ENCODE data around the gene MACC1. TPM values are rescaled to one million over a fixed set of nuclear protein-coding genes. Genes with fewer than 3 reads are reported as not detected.
A peak's percentile ranks its signal among the peaks of the same experiment; 100 is the strongest.

The MACC1 gene
- total RNA-seq, 1 donor = 0.36 TPM

- Histone ChIP-seq H3K27me3 (ENCODE audit: insufficient read depth, low read length) (no peaks in the 10 kb centered on the region), H3K4me1 (ENCODE audit: insufficient read depth, low read length) (no peaks in the 10 kb centered on the region), H3K4me3 (ENCODE audit: insufficient read depth, low read length) (no peak overlapping the region), H3K36me3 (ENCODE audit: insufficient read depth, low read length) (no peaks in the 10 kb centered on the region), H3K4me2 (ENCODE audit: insufficient read depth, low read length) (no peak overlapping the region), H2AFZ (ENCODE audit: low read length) (peak overlapping the region; percentile 9), H3K27ac (ENCODE audit: low read depth, low read length) (no peak overlapping the region), H3K9me3 (ENCODE audit: low read depth, low read length) (no peaks in the 10 kb centered on the region), H4K20me1 (ENCODE audit: insufficient read depth, low read length) (no peaks in the 10 kb centered on the region), H3K79me2 (ENCODE audit: insufficient read depth, low read length) (no peaks in the 10 kb centered on the region)
- no peak for DNase-seq (ENCODE audit: insufficient read length, low spot score, missing footprints)
- TF ChIP-seq, protein P1, sequence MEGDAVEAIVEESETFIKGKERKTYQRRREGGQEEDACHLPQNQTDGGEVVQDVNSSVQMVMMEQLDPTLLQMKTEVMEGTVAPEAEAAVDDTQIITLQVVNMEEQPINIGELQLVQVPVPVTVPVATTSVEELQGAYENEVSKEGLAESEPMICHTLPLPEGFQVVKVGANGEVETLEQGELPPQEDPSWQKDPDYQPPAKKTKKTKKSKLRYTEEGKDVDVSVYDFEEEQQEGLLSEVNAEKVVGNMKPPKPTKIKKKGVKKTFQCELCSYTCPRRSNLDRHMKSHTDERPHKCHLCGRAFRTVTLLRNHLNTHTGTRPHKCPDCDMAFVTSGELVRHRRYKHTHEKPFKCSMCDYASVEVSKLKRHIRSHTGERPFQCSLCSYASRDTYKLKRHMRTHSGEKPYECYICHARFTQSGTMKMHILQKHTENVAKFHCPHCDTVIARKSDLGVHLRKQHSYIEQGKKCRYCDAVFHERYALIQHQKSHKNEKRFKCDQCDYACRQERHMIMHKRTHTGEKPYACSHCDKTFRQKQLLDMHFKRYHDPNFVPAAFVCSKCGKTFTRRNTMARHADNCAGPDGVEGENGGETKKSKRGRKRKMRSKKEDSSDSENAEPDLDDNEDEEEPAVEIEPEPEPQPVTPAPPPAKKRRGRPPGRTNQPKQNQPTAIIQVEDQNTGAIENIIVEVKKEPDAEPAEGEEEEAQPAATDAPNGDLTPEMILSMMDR (IDR thresholded peaks at IDR 0.05; ENCODE audit: extremely low read depth, low read depth, low read length) = no peak
These were observed 32.7 kb upstream of the MACC1 start for GRCh38 chr7:20249920-20250319.

DNA sequence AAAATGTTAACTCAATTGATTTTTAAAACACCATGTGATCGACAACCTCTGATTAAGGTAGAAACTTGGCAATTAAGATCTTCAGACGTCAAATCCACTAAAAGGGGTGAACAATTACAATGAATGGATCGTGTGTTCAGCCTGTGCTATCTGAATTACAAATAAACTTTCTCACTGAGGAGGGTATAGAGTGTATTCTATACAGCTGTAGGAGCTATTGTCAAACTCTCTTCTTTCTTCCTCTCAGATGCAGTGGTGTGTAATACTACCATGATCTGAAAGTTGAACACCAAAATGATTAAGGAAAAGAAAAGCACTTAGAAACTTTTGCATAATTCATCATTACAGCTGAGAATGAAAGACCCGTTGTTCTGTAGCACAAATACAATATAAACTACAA is 32.2 kb upstream of the MACC1 start:
- Histone ChIP-seq H3K79me2 (ENCODE audit: insufficient read depth, low read length) (no peaks in the 10 kb centered on the region), H3K4me1 (ENCODE audit: insufficient read depth, low read length) (no peaks in the 10 kb centered on the region), H3K36me3 (ENCODE audit: insufficient read depth, low read length) (no peaks in the 10 kb centered on the region), H3K9me3 (ENCODE audit: low read depth, low read length) (no peaks in the 10 kb centered on the region), H3K4me3 (ENCODE audit: insufficient read depth, low read length) (no peak overlapping the region), H3K4me2 (ENCODE audit: insufficient read depth, low read length) (no peak overlapping the region), H3K27me3 (ENCODE audit: insufficient read depth, low read length) (no peaks in the 10 kb centered on the region), H2AFZ (ENCODE audit: low read length) (no peak overlapping the region), H4K20me1 (ENCODE audit: insufficient read depth, low read length) (no peaks in the 10 kb centered on the region), H3K27ac (ENCODE audit: low read depth, low read length) (no peak overlapping the region)
- no peak for DNase-seq (ENCODE audit: insufficient read length, low spot score, missing footprints)
- TF ChIP-seq, protein P1 (IDR thresholded peaks at IDR 0.05; ENCODE audit: extremely low read depth, low read depth, low read length) = no peak

DNA sequence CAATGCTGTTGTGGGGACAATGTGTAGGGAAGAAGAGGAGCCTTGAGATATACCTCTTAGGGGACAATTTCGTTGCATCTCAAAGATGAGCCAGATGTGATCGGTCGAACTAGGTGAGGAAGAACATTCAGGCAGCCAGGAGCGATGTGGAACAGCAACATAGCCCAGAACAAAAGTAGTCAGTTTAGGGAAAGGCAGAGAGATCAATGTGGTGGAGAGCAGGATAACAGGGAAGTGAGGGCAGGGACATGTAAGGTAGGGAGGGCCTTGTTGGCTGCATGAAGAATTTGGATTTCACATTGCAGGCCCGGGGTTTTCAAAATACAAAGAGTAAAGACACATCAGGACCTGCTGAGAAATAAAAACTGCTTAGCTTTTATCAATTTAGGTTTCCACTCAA is 29.1 kb upstream of the MACC1 start:
- H3K9me3 ChIP-seq (ENCODE audit: low read depth, low read length) = no peaks in the 10 kb centered on the region
- H3K4me2 ChIP-seq (ENCODE audit: insufficient read depth, low read length) = no peak overlapping the region
- peaks cover 9% of the 10 kb centered on the region for H3K4me1 ChIP-seq (ENCODE audit: insufficient read depth, low read length)
- H2AFZ ChIP-seq (ENCODE audit: low read length) = no peak overlapping the region
- no peak overlapping the region for H3K27ac ChIP-seq (ENCODE audit: low read depth, low read length)
- H4K20me1 ChIP-seq (ENCODE audit: insufficient read depth, low read length) = no peaks in the 10 kb centered on the region
- no peaks in the 10 kb centered on the region for H3K27me3 ChIP-seq (ENCODE audit: insufficient read depth, low read length)
- TF ChIP-seq, protein P1 (IDR thresholded peaks at IDR 0.05; ENCODE audit: extremely low read depth, low read depth, low read length) = no peak
- no peaks in the 10 kb centered on the region for H3K36me3 ChIP-seq (ENCODE audit: insufficient read depth, low read length)
- no peaks in the 10 kb centered on the region for H3K79me2 ChIP-seq (ENCODE audit: insufficient read depth, low read length)
- H3K4me3 ChIP-seq (ENCODE audit: insufficient read depth, low read length) = no peak overlapping the region
- DNase-seq (ENCODE audit: insufficient read length, low spot score, missing footprints) = no peak

DNA sequence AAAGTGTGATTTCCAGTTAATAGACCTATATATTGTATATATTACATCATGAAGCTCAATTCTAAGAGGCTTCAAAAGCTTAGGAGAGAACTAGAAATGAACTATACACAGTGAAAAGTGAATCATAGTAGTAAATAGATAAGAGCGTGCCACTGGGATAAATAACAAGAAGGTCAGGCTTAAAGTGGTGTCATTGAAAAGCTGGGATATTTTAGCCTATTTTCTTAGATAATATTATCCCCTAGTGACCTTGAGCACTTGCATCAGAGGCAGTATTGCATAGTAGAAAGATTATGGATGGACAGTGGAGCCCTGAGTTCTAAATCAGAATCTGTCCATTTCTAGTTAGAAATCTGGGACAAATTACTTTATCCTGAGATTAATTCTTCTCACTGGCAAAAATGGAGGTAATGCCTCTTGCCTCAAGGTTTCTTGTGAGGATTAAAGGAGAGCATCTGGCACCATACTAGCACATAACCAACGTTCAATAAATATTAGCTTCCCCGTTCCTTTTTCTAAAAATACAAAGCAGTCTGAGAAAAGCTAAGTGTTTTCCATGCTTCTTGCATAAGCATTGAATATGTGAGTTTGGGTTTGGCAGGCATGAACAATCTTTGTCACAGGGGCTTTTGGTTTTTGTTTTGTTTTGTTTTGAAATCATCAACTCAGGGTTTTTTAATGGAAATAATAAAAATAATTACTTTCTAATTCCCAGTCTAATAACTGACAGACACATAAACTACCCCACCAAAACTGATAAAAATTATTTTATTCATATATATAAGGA is 27.3 kb upstream of the MACC1 start:
- TF ChIP-seq, protein P1 (IDR thresholded peaks at IDR 0.05; ENCODE audit: extremely low read depth, low read depth, low read length) = no peak
- Histone ChIP-seq H3K36me3 (ENCODE audit: insufficient read depth, low read length) (no peaks in the 10 kb centered on the region), H3K27me3 (ENCODE audit: insufficient read depth, low read length) (no peaks in the 10 kb centered on the region), H3K4me3 (ENCODE audit: insufficient read depth, low read length) (no peak overlapping the region), H3K9me3 (ENCODE audit: low read depth, low read length) (no peaks in the 10 kb centered on the region), H2AFZ (ENCODE audit: low read length) (no peak overlapping the region), H3K27ac (ENCODE audit: low read depth, low read length) (no peak overlapping the region), H3K4me1 (ENCODE audit: insufficient read depth, low read length) (peaks cover 21% of the 10 kb centered on the region), H3K4me2 (ENCODE audit: insufficient read depth, low read length) (no peak overlapping the region), H4K20me1 (ENCODE audit: insufficient read depth, low read length) (no peaks in the 10 kb centered on the region), H3K79me2 (ENCODE audit: insufficient read depth, low read length) (no peaks in the 10 kb centered on the region)
- peak; percentile 34 for DNase-seq (ENCODE audit: insufficient read length, low spot score, missing footprints)
